Hepatocyte (in vitro differentiated cells): ENCODE measurements around the gene ZNF750. TPM values are rescaled to one million over a fixed set of nuclear protein-coding genes. Genes with fewer than 3 reads are reported as not detected.

Experiments
- DNase-seq: peaks from one replicate; pipeline ENCODE4 v3.0.0-alpha.2; 2016; ENCODE audit warnings: low spot score
- H2AFZ ChIP-seq: fragments of 200-600 bp; sonication (generic); 2 replicates; pipeline ENCODE4 v1.6.0; 2016; ENCODE audit warnings: antibody characterized with exemption, mild to moderate bottlenecking
- H3K27ac ChIP-seq: fragments of 200-600 bp; sonication (generic); 2 replicates; pipeline ENCODE4 v1.5.1; 2016; ENCODE audit warnings: mild to moderate bottlenecking
- H3K27me3 ChIP-seq: fragments of 200-600 bp; sonication (generic); 2 replicates; pipeline ENCODE4 v1.6.1; 2016
- H3K36me3 ChIP-seq: fragments of 200-600 bp; sonication (generic); replicated peaks from 2 replicates; pipeline ENCODE4 v1.5.1; 2016; ENCODE audit warnings: low read depth; ENCODE audit not compliant: insufficient read depth
- H3K4me1 ChIP-seq: fragments of 200-600 bp; sonication (generic); 2 replicates; pipeline ENCODE4 v1.5.1; 2016; ENCODE audit warnings: mild to moderate bottlenecking, moderate library complexity; ENCODE audit not compliant: insufficient read depth
- H3K4me2 ChIP-seq: fragments of 200-600 bp; sonication (generic); 2 replicates; pipeline ENCODE4 v1.6.0; 2016
- H3K4me3 ChIP-seq: fragments of 200-600 bp; sonication (generic); 2 replicates; pipeline ENCODE4 v1.5.1; 2016; ENCODE audit warnings: mild to moderate bottlenecking
- H3K79me2 ChIP-seq: fragments of 200-600 bp; sonication (generic); 2 replicates; pipeline ENCODE4 v1.6.0; 2017; ENCODE audit warnings: mild to moderate bottlenecking
- H3K9me2 ChIP-seq: fragments of 200-600 bp; sonication (generic); replicated peaks from 2 replicates; pipeline ENCODE4 v1.6.0; 2017; ENCODE audit warnings: mild to moderate bottlenecking; ENCODE audit not compliant: insufficient read depth
- H3K9me3 ChIP-seq: fragments of 200-600 bp; sonication (generic); 2 replicates; pipeline ENCODE4 v1.5.1; 2016; ENCODE audit warnings: low read depth, mild to moderate bottlenecking
- H4K20me1 ChIP-seq: fragments of 200-600 bp; sonication (generic); 2 replicates; pipeline ENCODE4 v1.6.0; 2016; ENCODE audit warnings: mild to moderate bottlenecking; ENCODE audit not compliant: insufficient read depth, poor library complexity, severe bottlenecking
- CTCF ChIP-seq: fragments of 200-600 bp; sonication (generic); IDR thresholded peaks from 2 replicates; pipeline ENCODE4 v1.5.1; 2016; ENCODE audit warnings: antibody characterized with exemption, mild to moderate bottlenecking; ENCODE audit not compliant: poor library complexity
- EZH2 ChIP-seq: fragments of 200-600 bp; sonication (generic); IDR thresholded peaks from 2 replicates; pipeline ENCODE4 v1.6.1; 2016; ENCODE audit warnings: antibody characterized with exemption, mild to moderate bottlenecking, borderline replicate concordance
- EZH2phosphoT487 ChIP-seq: fragments of 200-600 bp; sonication (generic); IDR thresholded peaks from one replicate; pipeline ENCODE4 v1.6.1; 2018; ENCODE audit warnings: antibody characterized with exemption, mild to moderate bottlenecking, low read depth, moderate library complexity; ENCODE audit not compliant: unreplicated experiment, severe bottlenecking
- WGBS: methylation state at CpG from one replicate; pipeline ENCODE4 v1.1.6; 2016; ENCODE audit warnings: low lambda C conversion rate; ENCODE audit errors: missing lambda C conversion rate; 5-methylcytosine and 5-hydroxymethylcytosine counted together
- polyA plus RNA-seq: library from polyadenylated mRNA; unstranded; fragments of >200 nt; fragmentation: Nextera tagmentation; extraction: Ambion mirVana; gene quantifications from 2 replicates; pipeline ENCODE4 v1.2.1, GENCODE V29; 2016
- total RNA-seq: library from RNA; depleted of rRNA; stranded (reverse); fragments of >200 nt; gene quantifications from 2 replicates; pipeline ENCODE4 v1.2.3, GENCODE V29; 2014

Gene ZNF750
- total and polyA plus RNA-seq, 2 experiments from 2014 or later: 0.27 to 2.1 TPM

GRCh38 chr17:82817947-82818346 is 21.9 kb downstream of the ZNF750 start:
- H3K79me2 ChIP-seq: no peaks in the 10 kb centered on the region
- H3K9me2 ChIP-seq: no peaks in the 10 kb centered on the region
- no peak overlapping the region for H3K27ac ChIP-seq
- no peak overlapping the region for H2AFZ ChIP-seq
- peaks cover 10% of the 10 kb centered on the region for H3K9me3 ChIP-seq
- H3K36me3 ChIP-seq: no peaks in the 10 kb centered on the region
- no peak for TF ChIP-seq CTCF
- TF ChIP-seq EZH2phosphoT487: no peak
- TF ChIP-seq EZH2: no peak
- no peak overlapping the region for H3K4me2 ChIP-seq
- no peaks in the 10 kb centered on the region for H4K20me1 ChIP-seq
- no peaks in the 10 kb centered on the region for H3K27me3 ChIP-seq
- no peak overlapping the region for H3K4me3 ChIP-seq
- H3K4me1 ChIP-seq: no peaks in the 10 kb centered on the region
- DNase-seq: no peak
- 93% methylated on average over 5 of the region's 5 CpGs for WGBS

- Histone ChIP-seq H3K9me3 (peaks cover 10% of the 10 kb centered on the region), H2AFZ (no peak overlapping the region), H3K4me3 (no peak overlapping the region), H3K27ac (no peak overlapping the region), H3K27me3 (no peaks in the 10 kb centered on the region), H3K79me2 (no peaks in the 10 kb centered on the region), H3K36me3 (no peaks in the 10 kb centered on the region), H4K20me1 (no peaks in the 10 kb centered on the region), H3K4me2 (no peak overlapping the region), H3K9me2 (no peaks in the 10 kb centered on the region), H3K4me1 (no peaks in the 10 kb centered on the region)
- 98% methylated on average over 6 of the region's 7 CpGs for WGBS
- TF ChIP-seq EZH2phosphoT487: no peak
- TF ChIP-seq EZH2: no peak
- TF ChIP-seq CTCF: no peak
- no peak for DNase-seq
These were observed 23.5 kb downstream of the ZNF750 start for GRCh38 chr17:82816358-82816757.

GRCh38 chr17:82815790-82816305 is 24.0 kb downstream of the ZNF750 start:
- H3K27ac ChIP-seq: no peak overlapping the region
- H3K27me3 ChIP-seq: no peaks in the 10 kb centered on the region
- H3K36me3 ChIP-seq: no peaks in the 10 kb centered on the region
- H3K9me2 ChIP-seq: no peaks in the 10 kb centered on the region
- WGBS: 85% methylated on average over 13 of the region's 13 CpGs
- no peaks in the 10 kb centered on the region for H3K4me1 ChIP-seq
- peaks cover 9% of the 10 kb centered on the region for H3K9me3 ChIP-seq
- H2AFZ ChIP-seq: no peak overlapping the region
- no peaks in the 10 kb centered on the region for H4K20me1 ChIP-seq
- no peak for DNase-seq
- H3K79me2 ChIP-seq: no peaks in the 10 kb centered on the region
- TF ChIP-seq EZH2phosphoT487: no peak
- TF ChIP-seq EZH2: no peak
- TF ChIP-seq CTCF: no peak
- no peak overlapping the region for H3K4me3 ChIP-seq
- H3K4me2 ChIP-seq: no peak overlapping the region
